ENCODE data around the gene M6PR.

M6PR gene

GRCh38 chr12:8949342-8950220, at the start of gene M6PR:
Gene M6PR, minus strand, starts transcription at chr12:8949645. Its CDS starts 3,241 bp downstream, at chr12:8946404.
- peak within 1 kb of the TSS; percentile 92 for H3K4me3 ChIP-seq (ENCODE audit: low read length)
- no peak for TF ChIP-seq ZNF274 (IDR thresholded peaks at IDR 0.05; ENCODE audit: low read depth, low read length)

GRCh38 chr12:8996682-8997405, 47.4 kb upstream of the M6PR start:
- no peak overlapping the region for H3K4me3 ChIP-seq (ENCODE audit: low read length)
- TF ChIP-seq ZNF274 (IDR thresholded peaks at IDR 0.05; ENCODE audit: low read depth, low read length) = no peak

GRCh38 chr12:8995021-8995775, 45.8 kb upstream of the M6PR start:
- no peak overlapping the region for H3K4me3 ChIP-seq (ENCODE audit: low read length)
- no peak for TF ChIP-seq ZNF274 (IDR thresholded peaks at IDR 0.05; ENCODE audit: low read depth, low read length)

- TF ChIP-seq ZNF274 (IDR thresholded peaks at IDR 0.05; ENCODE audit: low read depth, low read length) = no peak
- no peak overlapping the region for H3K4me3 ChIP-seq (ENCODE audit: low read length)
Observed at GRCh38 chr12:8993827-8994226, 44.4 kb upstream of the M6PR start.

- no peak for TF ChIP-seq ZNF274 (IDR thresholded peaks at IDR 0.05; ENCODE audit: low read depth, low read length)
- H3K4me3 ChIP-seq (ENCODE audit: low read length) = no peak overlapping the region
Observed at GRCh38 chr12:8991371-8992345, 42.2 kb upstream of the M6PR start.

- no peak within 1 kb of the TSS for H3K4me3 ChIP-seq (ENCODE audit: low read length)
- no peak for TF ChIP-seq ZNF274 (IDR thresholded peaks at IDR 0.05; ENCODE audit: low read depth, low read length)
Observed at GRCh38 chr12:8989413-8989812, 40.0 kb upstream of the M6PR start, which contains the start of gene KLRG1. Gene KLRG1, plus strand, starts transcription at chr12:8989546. Its CDS starts 90 bp downstream, at chr12:8989636.

- no peak overlapping the region for H3K4me3 ChIP-seq (ENCODE audit: low read length)
- no peak for TF ChIP-seq ZNF274 (IDR thresholded peaks at IDR 0.05; ENCODE audit: low read depth, low read length)
Observed at GRCh38 chr12:8987685-8988084, 38.2 kb upstream of the M6PR start.

- TF ChIP-seq ZNF274 (IDR thresholded peaks at IDR 0.05; ENCODE audit: low read depth, low read length) = no peak
- no peak overlapping the region for H3K4me3 ChIP-seq (ENCODE audit: low read length)
Observed at GRCh38 chr12:8987163-8987562, 37.7 kb upstream of the M6PR start.

GRCh38 chr12:8985213-8985754, 35.8 kb upstream of the M6PR start:
- no peak for TF ChIP-seq ZNF274 (IDR thresholded peaks at IDR 0.05; ENCODE audit: low read depth, low read length)
- no peak overlapping the region for H3K4me3 ChIP-seq (ENCODE audit: low read length)

- no peak overlapping the region for H3K4me3 ChIP-seq (ENCODE audit: low read length)
- no peak for TF ChIP-seq ZNF274 (IDR thresholded peaks at IDR 0.05; ENCODE audit: low read depth, low read length)
Observed at GRCh38 chr12:8980137-8980536, 30.7 kb upstream of the M6PR start.

- H3K4me3 ChIP-seq (ENCODE audit: low read length) = no peak overlapping the region
Observed at GRCh38 chr12:8970432-8970831, 21.0 kb upstream of the M6PR start.

GRCh38 chr12:8969861-8970411, 20.5 kb upstream of the M6PR start:
- no peak for TF ChIP-seq ZNF274 (IDR thresholded peaks at IDR 0.05; ENCODE audit: low read depth, low read length)
- no peak overlapping the region for H3K4me3 ChIP-seq (ENCODE audit: low read length)

More at GRCh38 chr12:8970432-8970831, 21.0 kb upstream of the M6PR start:
- TF ChIP-seq ZNF274 (IDR thresholded peaks at IDR 0.05; ENCODE audit: low read depth, low read length) = no peak
